Measurements from ENCODE around the gene DAGLA. TPM values are rescaled to one million over a fixed set of nuclear protein-coding genes. Genes with fewer than 3 reads are reported as not detected.

The DAGLA gene
- total RNA-seq, 1 experiment from 2014 or later = 3.1 TPM

DNA sequence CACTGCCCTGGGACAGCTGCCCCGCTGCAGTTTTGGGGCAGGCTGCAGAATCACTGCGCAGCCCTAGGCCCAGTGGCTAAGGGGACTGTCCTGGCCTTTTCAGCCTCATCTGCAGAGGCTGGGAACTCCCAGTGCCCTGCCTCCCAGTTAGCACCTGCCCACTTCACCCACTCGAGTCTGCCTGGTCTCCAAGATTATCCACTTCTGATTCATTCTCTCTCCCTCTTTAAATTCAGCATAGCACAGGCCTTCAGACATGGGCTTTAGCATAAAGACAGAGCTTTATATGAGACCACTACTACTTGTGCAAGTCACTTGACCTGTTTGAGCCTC is 8.9 kb downstream of the DAGLA start (continued):
- TF ChIP-seq, protein P1, sequence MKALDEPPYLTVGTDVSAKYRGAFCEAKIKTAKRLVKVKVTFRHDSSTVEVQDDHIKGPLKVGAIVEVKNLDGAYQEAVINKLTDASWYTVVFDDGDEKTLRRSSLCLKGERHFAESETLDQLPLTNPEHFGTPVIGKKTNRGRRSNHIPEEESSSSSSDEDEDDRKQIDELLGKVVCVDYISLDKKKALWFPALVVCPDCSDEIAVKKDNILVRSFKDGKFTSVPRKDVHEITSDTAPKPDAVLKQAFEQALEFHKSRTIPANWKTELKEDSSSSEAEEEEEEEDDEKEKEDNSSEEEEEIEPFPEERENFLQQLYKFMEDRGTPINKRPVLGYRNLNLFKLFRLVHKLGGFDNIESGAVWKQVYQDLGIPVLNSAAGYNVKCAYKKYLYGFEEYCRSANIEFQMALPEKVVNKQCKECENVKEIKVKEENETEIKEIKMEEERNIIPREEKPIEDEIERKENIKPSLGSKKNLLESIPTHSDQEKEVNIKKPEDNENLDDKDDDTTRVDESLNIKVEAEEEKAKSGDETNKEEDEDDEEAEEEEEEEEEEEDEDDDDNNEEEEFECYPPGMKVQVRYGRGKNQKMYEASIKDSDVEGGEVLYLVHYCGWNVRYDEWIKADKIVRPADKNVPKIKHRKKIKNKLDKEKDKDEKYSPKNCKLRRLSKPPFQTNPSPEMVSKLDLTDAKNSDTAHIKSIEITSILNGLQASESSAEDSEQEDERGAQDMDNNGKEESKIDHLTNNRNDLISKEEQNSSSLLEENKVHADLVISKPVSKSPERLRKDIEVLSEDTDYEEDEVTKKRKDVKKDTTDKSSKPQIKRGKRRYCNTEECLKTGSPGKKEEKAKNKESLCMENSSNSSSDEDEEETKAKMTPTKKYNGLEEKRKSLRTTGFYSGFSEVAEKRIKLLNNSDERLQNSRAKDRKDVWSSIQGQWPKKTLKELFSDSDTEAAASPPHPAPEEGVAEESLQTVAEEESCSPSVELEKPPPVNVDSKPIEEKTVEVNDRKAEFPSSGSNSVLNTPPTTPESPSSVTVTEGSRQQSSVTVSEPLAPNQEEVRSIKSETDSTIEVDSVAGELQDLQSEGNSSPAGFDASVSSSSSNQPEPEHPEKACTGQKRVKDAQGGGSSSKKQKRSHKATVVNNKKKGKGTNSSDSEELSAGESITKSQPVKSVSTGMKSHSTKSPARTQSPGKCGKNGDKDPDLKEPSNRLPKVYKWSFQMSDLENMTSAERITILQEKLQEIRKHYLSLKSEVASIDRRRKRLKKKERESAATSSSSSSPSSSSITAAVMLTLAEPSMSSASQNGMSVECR (CRISPR knock-in tag; IDR thresholded peaks at IDR 0.05; ENCODE audit: borderline replicate concordance) = no peak
- TF ChIP-seq, protein P2, sequence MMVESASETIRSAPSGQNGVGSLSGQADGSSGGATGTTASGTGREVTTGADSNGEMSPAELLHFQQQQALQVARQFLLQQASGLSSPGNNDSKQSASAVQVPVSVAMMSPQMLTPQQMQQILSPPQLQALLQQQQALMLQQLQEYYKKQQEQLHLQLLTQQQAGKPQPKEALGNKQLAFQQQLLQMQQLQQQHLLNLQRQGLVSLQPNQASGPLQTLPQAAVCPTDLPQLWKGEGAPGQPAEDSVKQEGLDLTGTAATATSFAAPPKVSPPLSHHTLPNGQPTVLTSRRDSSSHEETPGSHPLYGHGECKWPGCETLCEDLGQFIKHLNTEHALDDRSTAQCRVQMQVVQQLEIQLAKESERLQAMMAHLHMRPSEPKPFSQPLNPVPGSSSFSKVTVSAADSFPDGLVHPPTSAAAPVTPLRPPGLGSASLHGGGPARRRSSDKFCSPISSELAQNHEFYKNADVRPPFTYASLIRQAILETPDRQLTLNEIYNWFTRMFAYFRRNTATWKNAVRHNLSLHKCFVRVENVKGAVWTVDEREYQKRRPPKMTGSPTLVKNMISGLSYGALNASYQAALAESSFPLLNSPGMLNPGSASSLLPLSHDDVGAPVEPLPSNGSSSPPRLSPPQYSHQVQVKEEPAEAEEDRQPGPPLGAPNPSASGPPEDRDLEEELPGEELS (CRISPR knock-in tag; IDR thresholded peaks at IDR 0.05) = no peak
- TF ChIP-seq, protein P3, sequence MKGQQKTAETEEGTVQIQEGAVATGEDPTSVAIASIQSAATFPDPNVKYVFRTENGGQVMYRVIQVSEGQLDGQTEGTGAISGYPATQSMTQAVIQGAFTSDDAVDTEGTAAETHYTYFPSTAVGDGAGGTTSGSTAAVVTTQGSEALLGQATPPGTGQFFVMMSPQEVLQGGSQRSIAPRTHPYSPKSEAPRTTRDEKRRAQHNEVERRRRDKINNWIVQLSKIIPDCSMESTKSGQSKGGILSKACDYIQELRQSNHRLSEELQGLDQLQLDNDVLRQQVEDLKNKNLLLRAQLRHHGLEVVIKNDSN (CRISPR knock-in tag; IDR thresholded peaks at IDR 0.05) = no peak
- TF ChIP-seq CBFB (CRISPR knock-in tag; IDR thresholded peaks at IDR 0.05; ENCODE audit: low read depth) (no peak), TCF7 (CRISPR knock-in tag; IDR thresholded peaks at IDR 0.05; ENCODE audit: low read depth) (no peak), GRHL2 (CRISPR knock-in tag; IDR thresholded peaks at IDR 0.05; ENCODE audit: insufficient replicate concordance, severe bottlenecking) (no peak), FOXK1 (CRISPR knock-in tag; IDR thresholded peaks at IDR 0.05) (no peak), ZNF317 (CRISPR knock-in tag; IDR thresholded peaks at IDR 0.05; ENCODE audit: borderline replicate concordance, low read depth) (no peak), ZNF423 (CRISPR knock-in tag; IDR thresholded peaks at IDR 0.05) (no peak), NR2C2 (CRISPR knock-in tag; IDR thresholded peaks at IDR 0.05) (no peak), ELF4 (CRISPR knock-in tag; IDR thresholded peaks at IDR 0.05; ENCODE audit: low read depth) (no peak)
- TF ChIP-seq, protein P4, sequence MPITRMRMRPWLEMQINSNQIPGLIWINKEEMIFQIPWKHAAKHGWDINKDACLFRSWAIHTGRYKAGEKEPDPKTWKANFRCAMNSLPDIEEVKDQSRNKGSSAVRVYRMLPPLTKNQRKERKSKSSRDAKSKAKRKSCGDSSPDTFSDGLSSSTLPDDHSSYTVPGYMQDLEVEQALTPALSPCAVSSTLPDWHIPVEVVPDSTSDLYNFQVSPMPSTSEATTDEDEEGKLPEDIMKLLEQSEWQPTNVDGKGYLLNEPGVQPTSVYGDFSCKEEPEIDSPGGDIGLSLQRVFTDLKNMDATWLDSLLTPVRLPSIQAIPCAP (CRISPR knock-in tag; IDR thresholded peaks at IDR 0.05) = no peak
- TF ChIP-seq, protein P5, sequence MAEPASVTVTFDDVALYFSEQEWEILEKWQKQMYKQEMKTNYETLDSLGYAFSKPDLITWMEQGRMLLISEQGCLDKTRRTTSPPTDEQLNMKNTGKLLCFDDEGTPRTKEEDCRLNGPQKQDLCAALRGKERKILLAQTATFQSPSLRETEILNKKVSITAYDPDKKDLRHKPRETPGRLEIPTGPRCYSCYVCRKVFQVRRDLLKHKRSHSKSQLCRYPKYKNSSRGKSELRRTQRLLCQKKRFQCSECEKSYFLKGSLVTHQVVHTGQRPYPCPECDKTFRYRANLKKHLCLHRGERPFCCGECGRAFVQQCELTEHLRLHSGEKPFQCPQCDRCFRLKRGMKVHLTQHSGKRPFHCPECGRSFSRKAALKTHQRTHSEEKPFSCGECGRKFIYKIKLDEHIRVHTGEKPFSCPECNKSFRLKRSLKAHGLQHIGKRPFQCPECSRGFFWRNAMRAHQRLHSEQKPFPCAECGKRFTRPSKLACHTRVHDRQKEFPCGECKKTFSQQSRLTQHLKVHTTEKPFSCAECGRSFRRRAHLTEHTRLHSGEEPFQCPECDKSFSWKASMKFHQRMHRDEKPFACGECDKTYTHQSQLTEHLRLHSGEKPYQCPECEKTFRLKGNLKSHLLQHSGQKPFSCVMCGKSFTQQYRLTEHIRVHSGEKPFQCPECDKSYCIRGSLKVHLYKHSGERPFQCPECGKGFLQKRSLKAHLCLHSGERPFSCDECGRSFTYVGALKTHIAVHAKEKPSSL (CRISPR knock-in tag; conservative IDR thresholded peaks at IDR 0.05) = no peak
- TF ChIP-seq, protein P6, sequence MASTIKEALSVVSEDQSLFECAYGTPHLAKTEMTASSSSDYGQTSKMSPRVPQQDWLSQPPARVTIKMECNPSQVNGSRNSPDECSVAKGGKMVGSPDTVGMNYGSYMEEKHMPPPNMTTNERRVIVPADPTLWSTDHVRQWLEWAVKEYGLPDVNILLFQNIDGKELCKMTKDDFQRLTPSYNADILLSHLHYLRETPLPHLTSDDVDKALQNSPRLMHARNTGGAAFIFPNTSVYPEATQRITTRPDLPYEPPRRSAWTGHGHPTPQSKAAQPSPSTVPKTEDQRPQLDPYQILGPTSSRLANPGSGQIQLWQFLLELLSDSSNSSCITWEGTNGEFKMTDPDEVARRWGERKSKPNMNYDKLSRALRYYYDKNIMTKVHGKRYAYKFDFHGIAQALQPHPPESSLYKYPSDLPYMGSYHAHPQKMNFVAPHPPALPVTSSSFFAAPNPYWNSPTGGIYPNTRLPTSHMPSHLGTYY (CRISPR knock-in tag; IDR thresholded peaks at IDR 0.05) = no peak

Data from WTC11 (cell line).